ENCODE results near the gene CPNE5.

CPNE5 gene

GRCh38 chr6:36834576-36835341 is 4.5 kb downstream of the CPNE5 start:
- DNase-seq (ENCODE audit: low read depth in 2 of 2): no peak

GRCh38 chr6:36833182-36833789 is 6.0 kb downstream of the CPNE5 start:
- no peak for DNase-seq (ENCODE audit: low read depth in 2 of 2)

DNA sequence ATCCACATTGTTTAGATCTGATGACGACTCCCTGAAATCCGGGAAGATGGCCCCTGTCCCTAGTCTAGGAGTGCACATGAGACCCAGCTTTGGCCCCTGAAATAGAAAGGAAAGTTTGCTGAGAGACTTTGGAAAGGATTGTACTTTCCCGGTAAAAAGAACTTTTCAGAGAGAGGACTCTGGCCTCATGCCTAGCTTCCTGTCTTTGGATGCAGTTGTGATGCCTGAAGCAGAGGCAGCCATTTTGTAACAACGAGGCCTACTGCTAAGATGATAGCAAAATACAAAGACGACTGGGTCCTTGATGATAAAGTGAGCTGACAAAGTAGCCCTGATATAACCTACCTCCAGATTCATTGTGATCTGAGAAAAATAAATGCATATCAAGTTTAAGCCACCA is 6.9 kb downstream of the CPNE5 start:
- no peak for DNase-seq (ENCODE audit: low read depth in 2 of 2)

- no peak for DNase-seq (ENCODE audit: low read depth in 2 of 2)
These were observed 8.7 kb downstream of the CPNE5 start for GRCh38 chr6:36830577-36830976.

GRCh38 chr6:36829919-36830544 is 9.2 kb downstream of the CPNE5 start:
- DNase-seq (ENCODE audit: low read depth in 2 of 2): no peak

GRCh38 chr6:36827261-36828079 is 11.8 kb downstream of the CPNE5 start:
- DNase-seq (ENCODE audit: low read depth in 2 of 2): no peak

- no peak for DNase-seq (ENCODE audit: low read depth in 2 of 2)
These were observed 12.6 kb downstream of the CPNE5 start for GRCh38 chr6:36826520-36827227.

DNA sequence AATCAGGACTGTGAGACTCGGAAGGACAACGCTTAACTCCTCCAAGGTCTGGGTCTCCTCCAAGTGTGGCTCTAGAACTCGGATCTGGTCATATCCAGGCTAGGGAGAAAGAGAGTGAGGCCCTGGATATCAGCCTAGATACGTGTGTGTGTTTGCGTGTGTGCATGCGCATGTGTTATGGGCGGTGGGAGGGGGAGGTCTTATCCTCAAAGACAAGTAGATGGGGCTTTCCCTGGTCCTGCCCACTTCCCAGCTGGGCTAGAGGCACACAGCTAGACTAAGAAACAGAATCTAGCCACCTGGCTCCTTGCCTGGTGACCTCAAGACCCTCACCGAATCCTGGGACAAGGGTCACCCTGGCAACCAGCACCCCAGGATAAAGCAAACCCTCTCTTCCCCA is 13.2 kb downstream of the CPNE5 start:
- no peak for DNase-seq (ENCODE audit: low read depth in 2 of 2)

DNA sequence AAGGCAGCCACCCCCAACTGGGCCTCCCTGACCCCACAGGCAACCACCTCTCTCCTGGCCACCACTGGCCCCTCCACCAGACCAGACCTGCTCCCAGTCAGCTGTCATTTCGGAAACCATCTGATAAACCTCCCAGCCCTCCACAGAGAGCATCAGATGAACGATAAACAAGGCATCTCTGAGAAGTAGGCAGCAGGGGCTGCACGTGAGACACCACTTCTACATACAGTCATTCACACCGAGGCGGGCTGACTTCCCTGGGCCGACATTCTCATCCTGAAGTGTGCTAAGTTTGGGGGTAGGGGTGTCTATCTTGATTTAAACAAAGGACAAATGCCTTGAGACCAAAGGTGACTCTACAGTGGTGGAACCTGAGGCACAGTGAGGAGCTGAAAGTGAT is 13.8 kb downstream of the CPNE5 start:
- DNase-seq (ENCODE audit: low read depth in 2 of 2): no peak

GRCh38 chr6:36824253-36824652 is 15.0 kb downstream of the CPNE5 start:
- DNase-seq (ENCODE audit: low read depth in 2 of 2): no peak

GRCh38 chr6:36823421-36824096 is 15.7 kb downstream of the CPNE5 start:
- no peak for DNase-seq (ENCODE audit: low read depth in 2 of 2)

- no peak for DNase-seq (ENCODE audit: low read depth in 2 of 2)
These were observed 16.6 kb downstream of the CPNE5 start for GRCh38 chr6:36822506-36823269.

DNA sequence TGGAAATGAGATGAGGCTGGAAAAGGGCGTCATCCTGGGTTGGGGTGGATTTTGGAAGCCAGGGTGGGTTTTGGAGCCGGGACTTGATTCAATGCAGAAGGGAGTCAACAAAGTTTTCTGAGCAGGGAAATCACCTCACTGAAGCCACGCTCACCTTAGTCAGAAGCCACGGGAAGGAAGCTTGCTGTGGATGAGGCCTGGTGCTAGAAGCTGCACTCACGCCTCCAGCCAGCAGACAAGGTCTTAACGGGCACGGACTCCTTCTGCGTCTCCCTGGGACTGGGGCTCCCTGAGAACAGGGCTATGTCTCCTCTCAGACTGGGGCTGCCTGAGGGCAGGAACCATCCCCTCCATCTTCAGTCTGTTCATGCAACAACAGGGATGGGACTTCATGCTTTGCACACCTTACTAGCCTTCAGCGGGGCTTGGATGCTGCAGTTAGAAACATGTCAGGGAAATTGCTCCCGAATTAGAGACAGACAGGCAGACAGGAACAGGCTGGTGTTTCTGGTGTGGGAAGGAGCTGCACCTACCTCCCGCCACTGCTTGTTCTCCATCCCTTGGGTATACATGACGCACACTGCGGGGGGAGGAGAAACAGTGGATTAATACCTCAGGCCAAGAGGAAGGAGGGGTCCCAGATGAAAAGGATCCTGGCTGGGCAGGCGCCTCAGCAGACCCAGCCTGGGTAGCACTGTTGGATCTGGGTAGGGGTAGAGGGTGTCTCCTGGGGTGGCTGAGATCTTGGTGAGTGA is 17.5 kb downstream of the CPNE5 start:
- no peak for DNase-seq (ENCODE audit: low read depth in 2 of 2)

DNA sequence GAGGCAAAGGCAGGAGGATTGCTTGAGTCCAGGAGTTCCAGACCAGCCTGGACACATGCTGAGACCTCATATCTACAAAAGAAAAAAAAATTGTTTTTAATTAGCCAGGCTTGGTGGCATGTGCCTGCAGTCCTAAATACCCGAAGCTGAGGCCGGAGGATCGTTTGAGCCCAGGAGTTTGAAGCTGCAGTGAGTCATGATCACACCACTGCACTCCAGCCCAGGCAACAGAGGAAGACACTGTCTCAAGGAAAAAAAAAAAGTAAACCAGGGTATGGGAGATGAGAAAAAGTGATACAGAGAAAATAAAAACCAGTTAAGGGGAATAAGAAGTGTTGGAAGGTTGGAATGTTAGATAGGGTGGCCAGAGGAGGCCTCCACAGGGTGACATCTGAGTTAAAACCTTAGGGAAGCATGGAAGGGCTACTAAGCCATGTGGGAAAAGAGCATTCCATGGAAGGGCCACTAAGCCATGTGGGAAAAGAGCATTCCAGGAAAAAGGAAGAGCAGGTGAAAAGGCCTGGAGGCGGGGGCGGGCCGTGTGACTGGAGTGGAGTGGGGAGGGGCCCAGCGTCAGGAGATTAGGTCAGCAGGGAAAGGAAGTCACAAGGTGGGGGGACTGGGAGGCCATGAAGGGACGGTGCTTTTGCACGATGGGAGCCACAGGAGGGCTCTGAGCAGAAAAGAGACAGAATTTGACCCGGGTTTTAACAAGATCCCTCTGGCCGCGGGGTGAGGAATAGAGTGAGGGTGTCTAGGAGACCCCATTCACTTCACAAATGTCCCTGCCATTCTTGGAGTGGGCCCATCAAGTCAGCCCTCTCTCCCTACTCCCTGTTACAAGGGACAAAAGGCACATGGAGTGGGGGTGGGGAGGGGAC is 18.3 kb downstream of the CPNE5 start:
- DNase-seq (ENCODE audit: low read depth in 2 of 2): no peak

DNA sequence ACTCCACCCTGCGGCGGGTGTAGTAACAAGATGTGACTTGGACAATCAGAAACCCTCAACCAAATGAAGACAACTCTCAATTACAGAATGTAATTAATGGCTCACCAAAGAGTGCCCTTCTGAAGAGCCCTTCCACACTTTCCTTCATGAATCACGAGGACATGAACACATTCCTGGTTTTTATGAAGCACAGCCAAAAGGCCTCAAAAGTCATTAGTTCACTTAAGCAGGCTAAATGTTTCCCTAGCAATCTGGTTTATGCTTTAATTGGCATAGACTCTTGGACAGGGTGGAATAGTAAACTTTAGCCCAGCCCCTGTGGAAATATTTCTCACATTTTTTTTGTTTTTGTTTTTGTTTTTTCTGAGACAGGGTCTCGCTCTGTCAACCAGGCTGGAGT is 20.5 kb downstream of the CPNE5 start:
- DNase-seq (ENCODE audit: low read depth in 2 of 2): no peak

GRCh38 chr6:36817847-36818246 is 21.4 kb downstream of the CPNE5 start:
- DNase-seq (ENCODE audit: low read depth in 2 of 2): no peak

DNA sequence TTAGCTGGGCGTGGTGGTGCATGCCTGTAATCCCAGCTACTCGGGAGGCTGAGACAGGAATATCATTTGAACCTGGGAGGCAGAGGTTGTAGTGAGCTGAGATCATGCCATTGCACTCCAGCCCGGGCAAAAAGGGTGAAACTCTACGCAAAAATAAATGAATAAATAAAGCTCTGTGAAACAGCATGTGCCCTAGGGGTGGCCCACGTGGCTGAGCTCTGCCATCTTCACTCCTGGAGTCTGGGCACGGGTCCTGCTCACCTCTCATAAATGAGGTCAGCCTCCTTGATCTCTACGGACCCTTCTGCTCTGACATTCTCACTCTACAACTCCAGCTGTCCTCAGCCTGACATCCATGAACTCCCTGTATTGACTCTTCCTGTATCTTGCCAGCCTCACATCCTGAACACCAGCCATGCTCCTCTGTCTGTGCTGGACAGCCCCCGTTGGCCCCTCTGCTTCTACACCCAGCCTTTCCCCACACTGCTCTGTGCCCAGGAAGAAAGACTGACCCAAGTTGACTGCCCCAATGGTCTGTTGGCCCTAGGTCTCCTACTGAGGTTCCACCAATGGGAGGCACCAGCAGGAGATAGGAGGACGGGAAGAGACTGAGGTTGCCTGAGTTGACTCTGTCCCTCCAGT is 21.9 kb downstream of the CPNE5 start:
- DNase-seq (ENCODE audit: low read depth in 2 of 2): no peak
